ENCODE data around the gene MRPL22.

DNA sequence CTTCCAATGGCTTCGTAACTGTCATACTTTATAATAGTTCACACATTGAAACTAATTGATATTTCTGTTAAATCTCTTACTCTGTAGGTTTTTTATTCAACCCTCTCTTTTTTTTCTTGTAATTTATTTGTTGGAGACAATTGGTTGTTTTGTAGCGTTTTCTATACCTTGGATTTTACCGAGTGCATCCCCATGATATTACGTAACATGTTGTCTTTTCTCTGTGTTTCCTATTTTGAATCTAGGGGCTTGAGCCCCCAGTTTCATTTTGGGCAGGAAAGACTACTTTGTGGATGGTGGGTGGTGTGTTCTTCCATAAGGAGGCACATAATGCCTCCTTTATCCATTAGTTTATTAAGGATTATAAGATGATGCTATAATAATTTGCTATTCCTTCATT lies 7.4 kb downstream of the MRPL22 start:
- TF ChIP-seq, protein P1, sequence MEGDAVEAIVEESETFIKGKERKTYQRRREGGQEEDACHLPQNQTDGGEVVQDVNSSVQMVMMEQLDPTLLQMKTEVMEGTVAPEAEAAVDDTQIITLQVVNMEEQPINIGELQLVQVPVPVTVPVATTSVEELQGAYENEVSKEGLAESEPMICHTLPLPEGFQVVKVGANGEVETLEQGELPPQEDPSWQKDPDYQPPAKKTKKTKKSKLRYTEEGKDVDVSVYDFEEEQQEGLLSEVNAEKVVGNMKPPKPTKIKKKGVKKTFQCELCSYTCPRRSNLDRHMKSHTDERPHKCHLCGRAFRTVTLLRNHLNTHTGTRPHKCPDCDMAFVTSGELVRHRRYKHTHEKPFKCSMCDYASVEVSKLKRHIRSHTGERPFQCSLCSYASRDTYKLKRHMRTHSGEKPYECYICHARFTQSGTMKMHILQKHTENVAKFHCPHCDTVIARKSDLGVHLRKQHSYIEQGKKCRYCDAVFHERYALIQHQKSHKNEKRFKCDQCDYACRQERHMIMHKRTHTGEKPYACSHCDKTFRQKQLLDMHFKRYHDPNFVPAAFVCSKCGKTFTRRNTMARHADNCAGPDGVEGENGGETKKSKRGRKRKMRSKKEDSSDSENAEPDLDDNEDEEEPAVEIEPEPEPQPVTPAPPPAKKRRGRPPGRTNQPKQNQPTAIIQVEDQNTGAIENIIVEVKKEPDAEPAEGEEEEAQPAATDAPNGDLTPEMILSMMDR (IDR thresholded peaks at IDR 0.05), result no peak
- TF ChIP-seq POLR2A (IDR thresholded peaks at IDR 0.05), result no peak
